Measurements from ENCODE around the gene ASAH2. TPM values are rescaled to one million over a fixed set of nuclear protein-coding genes. Genes with fewer than 3 reads are reported as not detected.

The ASAH2 gene
- total and polyA plus RNA-seq, 4 donors, result 0.75 to 3.0 (median 1.0) TPM

- TF ChIP-seq ZBTB33 (IDR thresholded peaks at IDR 0.05) (no peak), NR2F2 (IDR thresholded peaks at IDR 0.05) (no peak)
Measured at GRCh38 chr10:50281210-50281966, 30.1 kb upstream of the ASAH2 start (continued).

- Histone ChIP-seq H3K27me3 (ENCODE audit: control insufficient read depth in 4 of 4, insufficient read depth in 4 of 4, low read length in 3 of 4) (no peaks in the 10 kb centered on the region), H3K4me1 (ENCODE audit: control insufficient read depth in 4 of 4, insufficient read depth in 4 of 4, low read length in 3 of 4) (peaks cover 0 to 15% (median 11%) of the 10 kb centered on the region in 4 donors), H3K9me3 (ENCODE audit: control insufficient read depth in 4 of 4, low read length in 3 of 4) (no peaks in the 10 kb centered on the region), H3K9ac (ENCODE audit: low read depth in 1 of 2, low read length in 2 of 2) (no peak overlapping the region), H3K4me3 (ENCODE audit: low read depth in 1 of 3, low read length in 3 of 3) (no peak overlapping the region), H3K27ac (ENCODE audit: low read depth in 1 of 2, low read length in 2 of 2) (no peak overlapping the region), H3K36me3 (ENCODE audit: control insufficient read depth in 4 of 4, insufficient read depth in 3 of 4, low read depth in 1 of 4, low read length in 3 of 4) (no peaks in the 10 kb centered on the region)
- WGBS, result 47% methylated on average over 5 of the region's 5 CpGs
- TF ChIP-seq RAD21 (IDR thresholded peaks at IDR 0.05) (peak in 1 of 2 donors; percentile 3), YY1 (IDR thresholded peaks at IDR 0.05) (peak; percentile 36), SP1 (IDR thresholded peaks at IDR 0.05) (no peak), NR2F2 (IDR thresholded peaks at IDR 0.05) (no peak), MAX (IDR thresholded peaks at IDR 0.05) (peak; percentile 37), HNF4G (IDR thresholded peaks at IDR 0.05) (no peak), RXRA (IDR thresholded peaks at IDR 0.05) (peak in 1 of 2 donors; percentile 43), CTCF (IDR thresholded peaks at IDR 0.05; ENCODE audit: low read depth, low read length, missing input control) (no peak), GABPA (IDR thresholded peaks at IDR 0.05 in 1 of 2, conservative IDR thresholded peaks at IDR 0.05 in 1 of 2) (no peak), TAF1 (conservative IDR thresholded peaks at IDR 0.05) (no peak), EGR1 (IDR thresholded peaks at IDR 0.05; ENCODE audit: low read depth in 2 of 2) (peak in 1 of 2 donors; percentile 19), HNF4A (conservative IDR thresholded peaks at IDR 0.05) (peak; percentile 37 to 50), FOXA1 (IDR thresholded peaks at IDR 0.05) (peak; percentile 32), FOXA2 (IDR thresholded peaks at IDR 0.05) (peak; percentile 58)
- DNase-seq (ENCODE audit: low spot score), result no peak
Measured at GRCh38 chr10:50280049-50280841, 28.9 kb upstream of the ASAH2 start.

GRCh38 chr10:50279489-50279888 lies 28.2 kb upstream of the ASAH2 start:
- DNase-seq (ENCODE audit: low spot score), result peak; percentile 39
- Histone ChIP-seq H3K4me1 (ENCODE audit: control insufficient read depth in 4 of 4, insufficient read depth in 4 of 4, low read length in 3 of 4) (peaks cover 0 to 15% (median 11%) of the 10 kb centered on the region in 4 donors), H3K27ac (ENCODE audit: low read depth in 1 of 2, low read length in 2 of 2) (no peak overlapping the region), H3K36me3 (ENCODE audit: control insufficient read depth in 4 of 4, insufficient read depth in 3 of 4, low read depth in 1 of 4, low read length in 3 of 4) (no peaks in the 10 kb centered on the region), H3K9me3 (ENCODE audit: control insufficient read depth in 4 of 4, low read length in 3 of 4) (no peaks in the 10 kb centered on the region), H3K27me3 (ENCODE audit: control insufficient read depth in 4 of 4, insufficient read depth in 4 of 4, low read length in 3 of 4) (no peaks in the 10 kb centered on the region), H3K9ac (ENCODE audit: low read depth in 1 of 2, low read length in 2 of 2) (no peak overlapping the region), H3K4me3 (ENCODE audit: low read depth in 1 of 3, low read length in 3 of 3) (no peak overlapping the region)
- peak in 1 of 2 donors; percentile 17 for TF ChIP-seq RAD21 (IDR thresholded peaks at IDR 0.05)
- no peak for TF ChIP-seq SP1 (IDR thresholded peaks at IDR 0.05)
- 40% methylated on average over 5 of the region's 5 CpGs for WGBS
